Loucy (cell line): ENCODE results near the gene GABRR3.

Experiments used
- H2AFZ ChIP-seq: fragments of 200-600 bp; sonication (generic); 2 replicates; pipeline ENCODE4 v1.6.0; 2016; ENCODE audit warnings: antibody characterized with exemption, mild to moderate bottlenecking, low read length, moderate library complexity
- H3F3A ChIP-seq: fragments of 200-600 bp; 2 replicates; pipeline ENCODE4 v1.6.0; 2016; ENCODE audit warnings: antibody characterized with exemption, low read depth, mild to moderate bottlenecking
- H3K27me3 ChIP-seq: fragments of 200-600 bp; sonication (generic); 2 replicates; pipeline ENCODE4 v1.6.1; 2014; ENCODE audit warnings: low read length, mild to moderate bottlenecking; ENCODE audit not compliant: insufficient read depth, poor library complexity, severe bottlenecking
- H3K36me3 ChIP-seq: fragments of 200-600 bp; sonication (generic); 2 replicates; pipeline ENCODE4 v1.6.1; 2016; ENCODE audit warnings: low read length; ENCODE audit not compliant: insufficient read depth
- H3K4me1 ChIP-seq: fragments of 200-600 bp; sonication (generic); 2 replicates; pipeline ENCODE4 v1.5.1; 2014; ENCODE audit warnings: low read length, mild to moderate bottlenecking; ENCODE audit not compliant: insufficient read depth, poor library complexity, severe bottlenecking
- H3K4me2 ChIP-seq: fragments of 200-600 bp; sonication (generic); 2 replicates; pipeline ENCODE4 v1.6.0; 2014; ENCODE audit warnings: antibody characterized with exemption, low read length, low read depth, mild to moderate bottlenecking; ENCODE audit not compliant: poor library complexity, severe bottlenecking
- H3K4me3 ChIP-seq: fragments of 200-600 bp; sonication (generic); 2 replicates; pipeline ENCODE4 v1.5.1; 2014; ENCODE audit warnings: low read length, mild to moderate bottlenecking, mixed read lengths; ENCODE audit not compliant: poor library complexity, severe bottlenecking
- H3K79me2 ChIP-seq: fragments of 200-600 bp; sonication (generic); 2 replicates; pipeline ENCODE4 v1.6.1; 2014; ENCODE audit warnings: low read length; ENCODE audit not compliant: insufficient read depth
- H3K9ac ChIP-seq: fragments of 200-600 bp; sonication (generic); 2 replicates; pipeline ENCODE4 v1.6.0; 2014; ENCODE audit warnings: mild to moderate bottlenecking, low read depth, low read length, moderate library complexity; ENCODE audit not compliant: poor library complexity, severe bottlenecking
- H3K9me2 ChIP-seq: fragments of 200-600 bp; sonication (generic); replicated peaks from 2 replicates; pipeline ENCODE4 v1.6.1; 2016; ENCODE audit warnings: low read depth, low read length, mixed read lengths
- H3K9me3 ChIP-seq: fragments of 200-600 bp; sonication (generic); 2 replicates; pipeline ENCODE4 v1.6.1; 2014; ENCODE audit warnings: mild to moderate bottlenecking, antibody characterized with exemption, low read length, low read depth; ENCODE audit not compliant: insufficient read depth
- H4K20me1 ChIP-seq: fragments of 200-600 bp; sonication (generic); 2 replicates; pipeline ENCODE4 v1.6.0; 2014; ENCODE audit warnings: antibody characterized with exemption, low read length, mild to moderate bottlenecking; ENCODE audit not compliant: insufficient read depth, poor library complexity, severe bottlenecking
- CTCF ChIP-seq: fragments of 200-600 bp; sonication (generic); conservative IDR thresholded peaks from 2 replicates; pipeline ENCODE4 v1.5.1; 2014; ENCODE audit warnings: mild to moderate bottlenecking, antibody characterized with exemption, low read length
- EZH2phosphoT487 ChIP-seq: fragments of 200-600 bp; IDR thresholded peaks from 2 replicates; pipeline ENCODE4 v1.6.1; 2018; ENCODE audit warnings: antibody characterized with exemption, mild to moderate bottlenecking, moderate library complexity, borderline replicate concordance

Gene GABRR3

GRCh38 chr3:98035208-98035607 lies at the start of gene GABRR3:
Gene GABRR3, minus strand, starts transcription at chr3:98035315. Its CDS starts 328 bp downstream, at chr3:98034987.
- Histone ChIP-seq H3K36me3 (no peaks in the 10 kb centered on the region), H3K9me2 (no peaks in the 10 kb centered on the region), H3F3A (no peaks in the 10 kb centered on the region), H3K4me1 (no peaks in the 10 kb centered on the region), H3K27me3 (no peaks in the 10 kb centered on the region), H3K9me3 (no peaks in the 10 kb centered on the region), H3K4me2 (no peak within 1 kb of the TSS), H3K4me3 (no peak within 1 kb of the TSS), H4K20me1 (no peaks in the 10 kb centered on the region), H3K79me2 (no peaks in the 10 kb centered on the region), H2AFZ (no peak within 1 kb of the TSS), H3K9ac (no peak within 1 kb of the TSS)
- TF ChIP-seq CTCF (no peak), EZH2phosphoT487 (no peak)

- H3K4me3 ChIP-seq: no peak overlapping the region
- no peaks in the 10 kb centered on the region for H3K79me2 ChIP-seq
- H2AFZ ChIP-seq: no peak overlapping the region
- no peaks in the 10 kb centered on the region for H3K9me3 ChIP-seq
- H3K4me1 ChIP-seq: no peaks in the 10 kb centered on the region
- TF ChIP-seq EZH2phosphoT487: no peak
- TF ChIP-seq CTCF: no peak
- no peaks in the 10 kb centered on the region for H3F3A ChIP-seq
- no peaks in the 10 kb centered on the region for H4K20me1 ChIP-seq
- no peak overlapping the region for H3K4me2 ChIP-seq
- H3K9me2 ChIP-seq: no peaks in the 10 kb centered on the region
- H3K36me3 ChIP-seq: no peaks in the 10 kb centered on the region
- no peaks in the 10 kb centered on the region for H3K27me3 ChIP-seq
- H3K9ac ChIP-seq: no peak overlapping the region
Measured at GRCh38 chr3:98073486-98073885, 38.4 kb upstream of the GABRR3 start.

- no peaks in the 10 kb centered on the region for H3K79me2 ChIP-seq
- H3K36me3 ChIP-seq: no peaks in the 10 kb centered on the region
- H3F3A ChIP-seq: no peaks in the 10 kb centered on the region
- H4K20me1 ChIP-seq: no peaks in the 10 kb centered on the region
- no peak overlapping the region for H2AFZ ChIP-seq
- H3K9me3 ChIP-seq: no peaks in the 10 kb centered on the region
- no peaks in the 10 kb centered on the region for H3K27me3 ChIP-seq
- no peak overlapping the region for H3K9ac ChIP-seq
- TF ChIP-seq EZH2phosphoT487 (no peak), CTCF (no peak)
- no peak overlapping the region for H3K4me2 ChIP-seq
- no peaks in the 10 kb centered on the region for H3K9me2 ChIP-seq
- no peaks in the 10 kb centered on the region for H3K4me1 ChIP-seq
- H3K4me3 ChIP-seq: no peak overlapping the region
Measured at GRCh38 chr3:98070840-98071239, 35.7 kb upstream of the GABRR3 start.
